HS-27A (cell line): Measurements from ENCODE around the gene B9D1.
"Not testable (repeated sequence)": the region's sequence is repeated elsewhere in the genome, so short reads cannot be mapped to it uniquely, and the experiment has no call there.

ENCODE experiments used
- DNase-seq: peaks from one replicate; pipeline ENCODE4 v3.0.0-alpha.2; 2012; ENCODE audit warnings: low read depth, missing footprints

The B9D1 gene

GRCh38 chr17:19359151-19359550 is 3.4 kb downstream of the B9D1 start:
- no peak for DNase-seq

- DNase-seq, result no peak
These were observed 4.8 kb downstream of the B9D1 start for GRCh38 chr17:19357761-19358160.

GRCh38 chr17:19357351-19357750 is 5.2 kb downstream of the B9D1 start:
- no peak for DNase-seq

- DNase-seq, result no peak
These were observed 7.8 kb downstream of the B9D1 start for GRCh38 chr17:19354748-19355147.

- DNase-seq, result not testable (repeated sequence)
These were observed 9.1 kb downstream of the B9D1 start for GRCh38 chr17:19353401-19353800.

GRCh38 chr17:19348806-19349205 is 13.7 kb downstream of the B9D1 start:
- no peak for DNase-seq

GRCh38 chr17:19348081-19348650 is 14.4 kb downstream of the B9D1 start:
- DNase-seq, result no peak

GRCh38 chr17:19347323-19348080 is 15.0 kb downstream of the B9D1 start:
- no peak for DNase-seq

- DNase-seq, result peak; percentile 92
These were observed 15.9 kb downstream of the B9D1 start for GRCh38 chr17:19346351-19347255.

- DNase-seq, result no peak
These were observed 16.8 kb downstream of the B9D1 start for GRCh38 chr17:19345486-19346350.

- DNase-seq, result no peak
These were observed 17.5 kb downstream of the B9D1 start for GRCh38 chr17:19345067-19345460.

GRCh38 chr17:19344311-19345066 is 18.0 kb downstream of the B9D1 start:
- DNase-seq, result no peak

- no peak for DNase-seq
These were observed 18.8 kb downstream of the B9D1 start for GRCh38 chr17:19343671-19344151.

- no peak for DNase-seq
These were observed 19.3 kb downstream of the B9D1 start for GRCh38 chr17:19343256-19343630.

- no peak for DNase-seq
These were observed 19.8 kb downstream of the B9D1 start for GRCh38 chr17:19342611-19343255.

- DNase-seq, result no peak
These were observed 20.6 kb downstream of the B9D1 start for GRCh38 chr17:19341641-19342610.

- no peak for DNase-seq
These were observed 21.3 kb downstream of the B9D1 start for GRCh38 chr17:19341211-19341631.

- no peak for DNase-seq
These were observed 23.1 kb downstream of the B9D1 start for GRCh38 chr17:19339341-19339815.
